ENCODE measurements around the gene OR6K3.

GRCh38 chr1:158717344-158717743 is 3.2 kb downstream of the OR6K3 start:
- TF ChIP-seq ZC3H10 (CRISPR knock-in tag; IDR thresholded peaks at IDR 0.05) (no peak), PATZ1 (CRISPR knock-in tag; IDR thresholded peaks at IDR 0.05; ENCODE audit: borderline replicate concordance) (no peak), ZNF70 (CRISPR knock-in tag; IDR thresholded peaks at IDR 0.05) (no peak), CREB5 (CRISPR knock-in tag; IDR thresholded peaks at IDR 0.05; ENCODE audit: low read depth) (no peak), ZFP30 (CRISPR knock-in tag; IDR thresholded peaks at IDR 0.05) (no peak), ARNTL (CRISPR knock-in tag; IDR thresholded peaks at IDR 0.05; ENCODE audit: borderline replicate concordance, low read depth) (no peak), ISL1 (CRISPR knock-in tag; IDR thresholded peaks at IDR 0.05) (no peak), CSDC2 (CRISPR knock-in tag; IDR thresholded peaks at IDR 0.05) (no peak), ESRRG (CRISPR knock-in tag; IDR thresholded peaks at IDR 0.05) (no peak), SNAI2 (CRISPR knock-in tag; IDR thresholded peaks at IDR 0.05) (no peak), BACH2 (CRISPR knock-in tag; IDR thresholded peaks at IDR 0.05; ENCODE audit: borderline replicate concordance) (no peak)
